Hepatocyte (in vitro differentiated cells): ENCODE results near the gene CEP85L. TPM values are rescaled to one million over a fixed set of nuclear protein-coding genes. Genes with fewer than 3 reads are reported as not detected.

Experiments
- DNase-seq: peaks from one replicate; pipeline ENCODE4 v3.0.0-alpha.2; 2016; ENCODE audit warnings: low spot score
- H2AFZ ChIP-seq: fragments of 200-600 bp; sonication (generic); 2 replicates; pipeline ENCODE4 v1.6.0; 2016; ENCODE audit warnings: antibody characterized with exemption, mild to moderate bottlenecking
- H3K27ac ChIP-seq: fragments of 200-600 bp; sonication (generic); 2 replicates; pipeline ENCODE4 v1.5.1; 2016; ENCODE audit warnings: mild to moderate bottlenecking
- H3K27me3 ChIP-seq: fragments of 200-600 bp; sonication (generic); 2 replicates; pipeline ENCODE4 v1.6.1; 2016
- H3K36me3 ChIP-seq: fragments of 200-600 bp; sonication (generic); replicated peaks from 2 replicates; pipeline ENCODE4 v1.5.1; 2016; ENCODE audit warnings: low read depth; ENCODE audit not compliant: insufficient read depth
- H3K4me1 ChIP-seq: fragments of 200-600 bp; sonication (generic); 2 replicates; pipeline ENCODE4 v1.5.1; 2016; ENCODE audit warnings: mild to moderate bottlenecking, moderate library complexity; ENCODE audit not compliant: insufficient read depth
- H3K4me2 ChIP-seq: fragments of 200-600 bp; sonication (generic); 2 replicates; pipeline ENCODE4 v1.6.0; 2016
- H3K4me3 ChIP-seq: fragments of 200-600 bp; sonication (generic); 2 replicates; pipeline ENCODE4 v1.5.1; 2016; ENCODE audit warnings: mild to moderate bottlenecking
- H3K79me2 ChIP-seq: fragments of 200-600 bp; sonication (generic); 2 replicates; pipeline ENCODE4 v1.6.0; 2017; ENCODE audit warnings: mild to moderate bottlenecking
- H3K9me2 ChIP-seq: fragments of 200-600 bp; sonication (generic); replicated peaks from 2 replicates; pipeline ENCODE4 v1.6.0; 2017; ENCODE audit warnings: mild to moderate bottlenecking; ENCODE audit not compliant: insufficient read depth
- H3K9me3 ChIP-seq: fragments of 200-600 bp; sonication (generic); 2 replicates; pipeline ENCODE4 v1.5.1; 2016; ENCODE audit warnings: low read depth, mild to moderate bottlenecking
- H4K20me1 ChIP-seq: fragments of 200-600 bp; sonication (generic); 2 replicates; pipeline ENCODE4 v1.6.0; 2016; ENCODE audit warnings: mild to moderate bottlenecking; ENCODE audit not compliant: insufficient read depth, poor library complexity, severe bottlenecking
- EZH2 ChIP-seq: fragments of 200-600 bp; sonication (generic); IDR thresholded peaks from 2 replicates; pipeline ENCODE4 v1.6.1; 2016; ENCODE audit warnings: antibody characterized with exemption, mild to moderate bottlenecking, borderline replicate concordance
- EZH2phosphoT487 ChIP-seq: fragments of 200-600 bp; sonication (generic); IDR thresholded peaks from one replicate; pipeline ENCODE4 v1.6.1; 2018; ENCODE audit warnings: antibody characterized with exemption, mild to moderate bottlenecking, low read depth, moderate library complexity; ENCODE audit not compliant: unreplicated experiment, severe bottlenecking
- WGBS: methylation state at CpG from one replicate; pipeline ENCODE4 v1.1.6; 2016; ENCODE audit warnings: low lambda C conversion rate; ENCODE audit errors: missing lambda C conversion rate; 5-methylcytosine and 5-hydroxymethylcytosine counted together
- polyA plus RNA-seq: library from polyadenylated mRNA; unstranded; fragments of >200 nt; fragmentation: Nextera tagmentation; extraction: Ambion mirVana; gene quantifications from 2 replicates; pipeline ENCODE4 v1.2.1, GENCODE V29; 2016
- total RNA-seq: library from RNA; depleted of rRNA; stranded (reverse); fragments of >200 nt; gene quantifications from 2 replicates; pipeline ENCODE4 v1.2.3, GENCODE V29; 2014
- TF ChIP-seq, protein P1 (sequence below): fragments of 200-600 bp; sonication (generic); IDR thresholded peaks from 2 replicates; pipeline ENCODE4 v1.5.1; 2016; ENCODE audit warnings: antibody characterized with exemption, mild to moderate bottlenecking; ENCODE audit not compliant: poor library complexity

Gene CEP85L
- total and polyA plus RNA-seq, 2 experiments from 2014 or later = 17.8 to 38.5 TPM

DNA sequence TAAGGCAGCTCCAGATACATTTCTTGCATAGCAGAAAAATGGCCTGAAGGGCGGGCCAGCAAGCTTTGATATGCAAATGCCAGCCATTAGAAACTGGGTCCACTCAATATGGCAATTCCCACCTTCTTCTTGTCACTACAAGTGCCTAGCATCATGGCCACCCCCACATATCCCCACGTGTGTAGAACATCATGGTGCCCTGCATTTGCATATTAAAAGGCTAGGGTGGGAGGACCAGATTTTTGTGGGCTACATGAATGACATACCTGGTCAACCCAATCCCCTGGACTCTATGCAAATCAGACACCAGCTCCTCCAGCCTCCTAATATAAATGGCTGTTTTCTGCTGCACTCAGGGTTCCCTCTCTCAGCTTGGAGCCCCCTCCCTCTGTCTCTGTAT, 71.6 kb downstream of the CEP85L start:
- WGBS = 69% methylated on average over 2 of the region's 2 CpGs
- H2AFZ ChIP-seq = no peak overlapping the region
- H3K79me2 ChIP-seq = peaks cover 44% of the 10 kb centered on the region
- H3K9me2 ChIP-seq = no peaks in the 10 kb centered on the region
- no peak overlapping the region for H3K4me3 ChIP-seq
- H4K20me1 ChIP-seq = peaks cover 34% of the 10 kb centered on the region
- H3K36me3 ChIP-seq = no peaks in the 10 kb centered on the region
- H3K9me3 ChIP-seq = no peaks in the 10 kb centered on the region
- H3K4me2 ChIP-seq = peak overlapping the region; percentile 43
- no peak for DNase-seq
- peak overlapping the region; percentile 13 for H3K27ac ChIP-seq
- TF ChIP-seq, protein P1, sequence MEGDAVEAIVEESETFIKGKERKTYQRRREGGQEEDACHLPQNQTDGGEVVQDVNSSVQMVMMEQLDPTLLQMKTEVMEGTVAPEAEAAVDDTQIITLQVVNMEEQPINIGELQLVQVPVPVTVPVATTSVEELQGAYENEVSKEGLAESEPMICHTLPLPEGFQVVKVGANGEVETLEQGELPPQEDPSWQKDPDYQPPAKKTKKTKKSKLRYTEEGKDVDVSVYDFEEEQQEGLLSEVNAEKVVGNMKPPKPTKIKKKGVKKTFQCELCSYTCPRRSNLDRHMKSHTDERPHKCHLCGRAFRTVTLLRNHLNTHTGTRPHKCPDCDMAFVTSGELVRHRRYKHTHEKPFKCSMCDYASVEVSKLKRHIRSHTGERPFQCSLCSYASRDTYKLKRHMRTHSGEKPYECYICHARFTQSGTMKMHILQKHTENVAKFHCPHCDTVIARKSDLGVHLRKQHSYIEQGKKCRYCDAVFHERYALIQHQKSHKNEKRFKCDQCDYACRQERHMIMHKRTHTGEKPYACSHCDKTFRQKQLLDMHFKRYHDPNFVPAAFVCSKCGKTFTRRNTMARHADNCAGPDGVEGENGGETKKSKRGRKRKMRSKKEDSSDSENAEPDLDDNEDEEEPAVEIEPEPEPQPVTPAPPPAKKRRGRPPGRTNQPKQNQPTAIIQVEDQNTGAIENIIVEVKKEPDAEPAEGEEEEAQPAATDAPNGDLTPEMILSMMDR = no peak
- TF ChIP-seq EZH2 = no peak
- no peak for TF ChIP-seq EZH2phosphoT487
- peaks cover 17% of the 10 kb centered on the region for H3K4me1 ChIP-seq
- no peaks in the 10 kb centered on the region for H3K27me3 ChIP-seq

DNA sequence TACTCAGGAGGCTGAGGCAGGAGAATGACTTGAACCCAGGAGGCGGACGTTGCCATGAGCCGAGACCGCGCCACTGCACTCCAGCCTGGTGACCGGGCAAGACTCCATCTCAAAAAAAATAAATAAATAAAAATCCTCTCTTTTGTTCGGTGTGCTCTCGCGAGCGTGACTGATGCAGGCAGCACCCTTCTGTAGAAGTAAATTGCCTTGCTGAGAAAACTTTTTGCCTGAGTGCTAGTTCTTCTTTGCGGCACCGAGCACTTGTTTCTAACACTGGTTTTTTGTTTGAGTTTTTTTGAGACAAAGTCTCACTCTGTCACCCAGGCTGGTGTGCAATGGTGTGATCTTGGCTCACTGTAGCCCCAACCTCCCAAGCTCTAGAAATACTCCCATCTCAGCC, 72.8 kb downstream of the CEP85L start:
- H3K27ac ChIP-seq = peak overlapping the region; percentile 37
- no peaks in the 10 kb centered on the region for H3K9me2 ChIP-seq
- TF ChIP-seq, protein P1 = no peak
- no peak for TF ChIP-seq EZH2phosphoT487
- no peak for TF ChIP-seq EZH2
- peak overlapping the region; percentile 72 for H3K4me2 ChIP-seq
- no peaks in the 10 kb centered on the region for H3K27me3 ChIP-seq
- no peaks in the 10 kb centered on the region for H3K9me3 ChIP-seq
- no peak for DNase-seq
- no peak overlapping the region for H2AFZ ChIP-seq
- WGBS = 97% methylated on average over 12 of the region's 12 CpGs
- H3K4me3 ChIP-seq = no peak overlapping the region
- H3K4me1 ChIP-seq = peaks cover 17% of the 10 kb centered on the region
- H3K79me2 ChIP-seq = peaks cover 47% of the 10 kb centered on the region
- H3K36me3 ChIP-seq = no peaks in the 10 kb centered on the region
- peaks cover 34% of the 10 kb centered on the region for H4K20me1 ChIP-seq

DNA sequence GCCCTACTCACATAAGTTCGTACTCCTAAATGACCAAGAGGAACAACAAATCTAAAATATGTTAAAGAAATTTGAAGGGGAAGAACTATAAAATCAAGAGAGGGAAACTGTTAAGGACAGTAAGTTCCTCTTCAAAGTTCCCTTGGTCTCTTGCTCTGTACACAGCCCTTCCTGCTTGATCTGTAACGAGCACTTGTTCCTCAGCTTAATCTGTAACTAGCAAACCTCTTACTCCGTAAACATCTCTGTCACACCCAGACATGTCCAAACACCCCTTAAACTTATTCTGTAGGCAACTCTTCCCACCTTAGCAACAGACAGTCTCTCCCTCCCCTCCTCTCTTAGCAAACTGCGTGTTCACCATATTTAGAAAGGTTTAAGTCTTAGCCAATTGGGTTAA, 73.4 kb downstream of the CEP85L start:
- H3K9me3 ChIP-seq = no peaks in the 10 kb centered on the region

More for the DNA sequence above, 73.4 kb downstream of the CEP85L start:
- peak overlapping the region; percentile 37 for H3K27ac ChIP-seq
- H4K20me1 ChIP-seq = peaks cover 28% of the 10 kb centered on the region
- H2AFZ ChIP-seq = no peak overlapping the region
- peak overlapping the region; percentile 72 for H3K4me2 ChIP-seq
- H3K9me2 ChIP-seq = no peaks in the 10 kb centered on the region
- H3K79me2 ChIP-seq = peaks cover 53% of the 10 kb centered on the region
- no peak for DNase-seq
- peaks cover 17% of the 10 kb centered on the region for H3K4me1 ChIP-seq
- H3K36me3 ChIP-seq = no peaks in the 10 kb centered on the region
- no peaks in the 10 kb centered on the region for H3K27me3 ChIP-seq
- WGBS = 50% methylated on average over 4 of the region's 4 CpGs
- no peak for TF ChIP-seq EZH2
- TF ChIP-seq EZH2phosphoT487 = no peak
- TF ChIP-seq, protein P1 = no peak
- H3K4me3 ChIP-seq = no peak overlapping the region
